RWPE1 (cell line): ENCODE results near the gene RIPK4.
A peak's percentile ranks its signal among the peaks of the same experiment; 100 is the strongest.

Experiments
- CTCF ChIA-PET: fragments of 350-600 bp; sonication (Branson Sonifier 250); formaldehyde crosslinking; extraction: SDS; loops from one replicate; lab custom pipeline; 2021; lab: Yijun Ruan, JAX
- POLR2A ChIA-PET: fragments of 400-600 bp; formaldehyde crosslinking; extraction: SDS; loops from one replicate; lab custom pipeline; 2020; ENCODE audit warnings: antibody characterized with exemption; ENCODE audit not compliant: low non-redundant PET; lab: Yijun Ruan, JAX
- DNase-seq: peaks from one replicate; pipeline ENCODE4 v3.0.0; 2012; ENCODE audit warnings: low spot score
- H3K27ac ChIP-seq: fragments of 450-650 bp; 2 replicates; pipeline ENCODE4 v1.5.1; 2017
- CTCF ChIP-seq: fragments of 450-650 bp; conservative IDR thresholded peaks from 2 replicates; pipeline ENCODE4 v1.5.1; 2017; ENCODE audit warnings: low read depth, mild to moderate bottlenecking

RIPK4 gene

GRCh38 chr21:41751611-41752011 is 15.2 kb downstream of the RIPK4 start:
- CTCF ChIA-PET, result interaction anchor here (0.7 to 2.2 kb wide), 3 partner anchors 24 to 73 kb away, joined by 3 to 7 read pairs (median 5); no protein-coding TSS in a partner anchor
- peak; percentile 69 for DNase-seq
- TF ChIP-seq CTCF, result no peak
- POLR2A ChIA-PET, result interaction anchor here (1.2 kb wide), 1 partner anchor 36 kb away, joined by 3 read pairs; no protein-coding TSS in a partner anchor
- peak overlapping the region; percentile 91 for H3K27ac ChIP-seq

- ChIA-PET CTCF (interaction anchor here (0.5 to 2.2 kb wide), 3 partner anchors 20 to 72 kb away, joined by 3 to 7 read pairs (median 3); no protein-coding TSS in a partner anchor), POLR2A (no interaction called here)
- no peak for TF ChIP-seq CTCF
- DNase-seq, result no peak
- peak overlapping the region; percentile 91 for H3K27ac ChIP-seq
Observed at GRCh38 chr21:41750532-41751151, 16.2 kb downstream of the RIPK4 start.

GRCh38 chr21:41750051-41750450 is 16.8 kb downstream of the RIPK4 start:
- ChIA-PET CTCF (interaction anchor here (0.5 to 0.7 kb wide), 2 partner anchors 20 to 64 kb away, joined by 3 read pairs; no protein-coding TSS in a partner anchor), POLR2A (no interaction called here)
- DNase-seq, result no peak
- H3K27ac ChIP-seq, result peak overlapping the region; percentile 91
- TF ChIP-seq CTCF, result no peak

GRCh38 chr21:41749286-41749685 is 17.6 kb downstream of the RIPK4 start:
- DNase-seq, result no peak
- ChIA-PET POLR2A (no interaction called here), CTCF (no interaction called here)
- no peak for TF ChIP-seq CTCF
- H3K27ac ChIP-seq, result no peak overlapping the region

GRCh38 chr21:41747943-41748738 is 18.7 kb downstream of the RIPK4 start:
- TF ChIP-seq CTCF, result no peak
- H3K27ac ChIP-seq, result peak overlapping the region; percentile 32
- ChIA-PET POLR2A (no interaction called here), CTCF (interaction anchor here (0.6 to 1.3 kb wide), 2 partner anchors 30 to 92 kb away, joined by 4 to 5 read pairs; no protein-coding TSS in a partner anchor)
- no peak for DNase-seq

GRCh38 chr21:41746744-41747006 is 20.2 kb downstream of the RIPK4 start:
- DNase-seq, result no peak
- TF ChIP-seq CTCF, result no peak
- H3K27ac ChIP-seq, result peak overlapping the region; percentile 50
- ChIA-PET CTCF (no interaction called here), POLR2A (no interaction called here)
